Amniotic stem cell (primary cell): ENCODE results near the gene CCT3.
A peak's percentile ranks its signal among the peaks of the same experiment; 100 is the strongest.
"Not testable (repeated sequence)": the region's sequence is repeated elsewhere in the genome, so short reads cannot be mapped to it uniquely, and the experiment has no call there.

Experiments used
- DNase-seq: peaks from one replicate; lab custom pipeline; 2025; lab: John Stamatoyannopoulos, UW

The CCT3 gene

DNA sequence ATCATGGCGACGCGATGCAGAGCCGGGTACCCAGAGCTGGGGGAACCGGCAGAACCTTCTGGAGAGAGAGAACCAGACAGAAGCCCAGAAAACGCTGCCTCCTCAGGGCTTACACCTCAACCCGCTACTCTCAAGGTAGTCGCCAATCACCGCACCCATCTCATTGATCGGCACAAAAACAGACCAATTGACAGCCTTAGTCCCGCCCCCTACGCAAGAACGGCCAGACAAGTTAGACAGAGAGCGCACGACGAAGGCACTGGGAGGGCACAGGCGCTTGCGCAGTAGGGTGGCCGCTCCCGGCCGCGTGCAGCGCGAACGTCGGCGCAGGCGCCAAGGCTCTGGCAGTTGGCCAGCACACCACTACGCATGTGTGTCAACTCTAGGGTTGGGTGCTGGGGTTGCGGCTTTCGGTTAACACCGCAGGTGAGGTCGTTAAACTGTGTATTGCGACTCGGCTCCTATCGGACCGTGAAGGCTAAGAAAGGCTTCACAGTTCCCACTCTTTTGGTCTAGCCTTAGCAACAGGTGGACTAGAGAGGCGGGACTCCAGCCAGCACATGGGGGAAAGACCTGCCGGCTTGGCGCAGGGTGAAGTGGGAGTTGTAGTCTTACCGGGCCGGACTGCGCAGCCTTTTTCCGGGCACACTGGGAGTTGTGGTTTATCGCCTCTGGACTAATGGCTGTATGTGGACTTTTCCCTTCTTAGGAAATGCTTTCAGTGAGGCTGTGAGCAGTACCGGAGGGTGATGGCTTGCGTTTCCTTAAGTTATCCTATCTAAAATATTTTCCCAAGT lies at the start of gene CCT3, which contains the start of gene TSACC:
Gene CCT3, minus strand, starts transcription at position 113 of the 797 bp plus-strand sequence. Its CDS starts 108 bp downstream, at position 5.
Gene TSACC, plus strand, starts transcription at position 347 of the 797 bp plus-strand sequence. CDS start 1,232 bp downstream, outside the sequence.
- peak; percentile 98 for DNase-seq

- DNase-seq: no peak
Observed at GRCh38 chr1:156387870-156388173, 49.7 kb upstream of the CCT3 start.

DNA sequence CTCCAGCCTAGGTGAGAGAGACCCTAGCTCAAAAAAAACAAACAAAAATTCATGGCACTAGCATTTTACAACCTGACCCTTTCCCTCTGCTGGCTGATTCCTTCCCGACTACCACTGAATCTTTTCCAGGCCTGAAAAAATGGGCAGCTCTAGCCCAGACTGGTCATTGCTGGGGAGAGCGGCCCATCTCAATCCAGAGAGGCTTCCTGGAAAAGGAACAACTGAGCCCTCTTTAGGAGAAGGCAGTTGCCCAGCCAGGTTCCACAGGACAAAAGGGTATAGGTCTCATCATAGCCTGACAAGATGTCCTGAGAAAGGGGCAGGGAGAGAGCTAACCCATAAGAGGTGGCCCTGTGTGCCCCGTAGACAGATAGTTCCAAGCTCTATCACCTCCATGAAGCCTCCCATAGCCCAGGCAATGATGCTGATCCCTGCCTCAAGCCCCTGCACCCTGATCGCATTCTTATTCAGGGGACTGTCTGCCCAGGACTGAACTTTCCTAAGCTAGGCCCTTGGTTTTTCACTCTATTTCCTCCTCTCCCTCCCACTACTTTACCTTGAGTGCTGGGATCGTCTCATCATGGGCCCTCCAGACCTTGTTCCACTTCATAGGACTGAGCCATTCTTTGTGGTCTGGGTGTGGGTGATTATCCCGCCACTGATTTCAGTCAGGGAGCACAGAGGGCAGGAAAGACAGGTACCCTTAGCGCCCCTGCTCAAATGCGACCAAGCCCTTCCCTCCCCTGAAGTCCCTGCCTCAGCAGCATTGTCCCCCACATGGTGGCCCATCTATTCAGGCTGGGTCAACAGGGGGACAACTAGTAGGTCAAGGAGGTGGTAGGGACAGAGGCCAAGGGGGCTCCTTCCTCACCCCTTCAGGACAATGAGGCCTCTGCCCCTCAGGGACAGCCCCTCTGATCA lies 49.1 kb upstream of the CCT3 start:
- no peak for DNase-seq

DNA sequence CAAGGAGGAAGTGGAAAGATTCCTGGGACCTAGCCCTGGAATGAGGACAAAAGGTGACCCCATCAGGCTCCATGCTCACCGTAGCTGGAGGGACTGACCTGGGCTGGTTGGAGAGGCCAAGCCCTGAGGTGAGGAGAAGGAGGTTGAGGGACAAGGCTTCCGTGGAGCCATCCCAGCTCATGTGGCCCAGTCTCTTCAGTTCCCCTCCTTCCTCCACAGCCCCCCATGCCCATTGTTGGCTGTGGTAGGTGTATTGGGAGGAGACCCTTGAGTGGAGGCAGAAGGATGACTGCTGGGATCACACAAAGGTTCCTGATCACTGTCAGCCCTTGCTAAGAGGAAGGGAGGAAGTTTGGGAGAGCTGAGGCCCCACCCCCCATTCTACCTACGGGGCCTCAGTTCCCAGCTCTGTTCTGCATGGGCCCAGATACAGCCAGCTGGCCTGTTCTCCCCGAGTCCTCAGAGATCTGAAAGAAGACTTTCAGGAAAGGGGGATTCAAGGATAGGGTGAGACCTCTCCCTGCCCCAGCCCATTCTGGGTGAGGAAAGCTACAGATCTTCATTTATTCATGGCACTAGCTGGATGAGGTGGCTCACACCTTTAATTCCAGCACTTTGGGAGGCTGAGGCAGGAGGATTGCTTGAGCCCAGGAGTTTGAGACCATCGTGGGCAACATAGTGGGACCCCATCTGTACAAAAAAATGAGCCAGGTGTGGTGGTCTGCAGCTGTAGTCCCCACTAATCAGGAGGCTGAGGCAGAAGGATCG lies 48.2 kb upstream of the CCT3 start:
- no peak for DNase-seq

DNA sequence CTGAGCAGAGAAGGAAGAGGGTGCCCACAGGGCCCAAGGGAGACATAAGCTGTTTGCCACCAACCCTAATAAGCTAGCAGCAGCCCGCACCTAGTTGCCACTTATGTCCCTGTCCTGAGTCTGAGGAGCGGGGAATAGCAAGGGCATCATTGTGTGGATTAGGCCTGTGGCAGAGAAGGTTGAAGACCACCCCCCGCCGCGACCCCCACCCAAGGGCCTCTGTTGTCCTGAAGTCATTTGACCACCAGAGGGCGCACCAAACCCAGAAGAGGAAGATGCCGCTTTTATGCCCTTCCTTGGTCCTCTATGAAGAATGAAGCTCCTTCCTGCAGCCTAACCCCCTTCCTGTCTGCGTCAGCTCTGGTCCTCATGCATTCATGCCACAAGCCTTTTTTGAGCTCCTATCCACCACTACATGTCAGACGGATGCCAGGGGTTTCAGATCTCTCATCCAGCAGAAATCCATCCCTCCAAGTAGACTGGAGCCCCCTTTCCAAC lies 47.5 kb upstream of the CCT3 start:
- peak; percentile 28 for DNase-seq

GRCh38 chr1:156384658-156385057 lies 46.6 kb upstream of the CCT3 start:
- no peak for DNase-seq

GRCh38 chr1:156384007-156384406 lies 45.9 kb upstream of the CCT3 start:
- no peak for DNase-seq

DNA sequence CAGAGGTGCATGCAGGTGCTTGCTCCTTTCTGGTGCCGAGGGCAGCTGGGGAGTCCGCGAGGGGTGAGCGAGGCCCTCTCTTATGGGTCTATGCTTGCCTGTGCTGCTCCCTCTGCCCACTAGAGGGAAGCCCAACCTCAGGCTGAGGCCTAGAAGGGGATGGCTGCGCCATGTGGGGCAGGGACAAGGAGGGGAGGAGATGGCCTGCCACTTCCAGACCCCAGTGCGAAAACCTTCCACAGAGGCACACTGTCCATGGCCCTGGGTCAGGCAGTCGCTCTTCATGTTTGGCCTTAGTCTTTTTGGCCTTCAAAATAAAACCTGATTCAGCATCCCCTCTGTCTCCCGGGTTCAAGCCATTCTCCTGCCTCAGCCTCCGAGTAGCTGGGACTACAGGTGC lies 44.9 kb upstream of the CCT3 start:
- peak; percentile 26 for DNase-seq

DNA sequence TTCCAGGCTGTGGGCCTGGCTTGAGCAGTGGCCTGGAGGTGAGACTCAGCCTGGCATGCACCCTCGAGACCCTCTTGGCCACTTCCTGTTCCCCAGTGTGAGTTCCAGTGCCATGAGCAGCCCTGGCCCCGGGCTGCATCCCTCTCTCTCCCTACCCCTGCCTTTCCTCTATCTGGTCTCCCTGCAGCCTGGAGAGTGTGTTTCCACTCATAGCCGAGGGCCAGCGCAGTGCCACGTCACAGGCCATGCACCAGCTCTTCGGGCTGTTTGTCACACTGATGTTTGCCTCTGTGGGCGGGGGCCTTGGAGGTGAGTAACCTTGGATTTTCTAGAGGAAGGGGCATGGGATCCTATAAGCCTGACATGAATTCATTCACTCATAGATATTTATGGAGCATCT lies 44.5 kb upstream of the CCT3 start:
- DNase-seq: no peak

DNA sequence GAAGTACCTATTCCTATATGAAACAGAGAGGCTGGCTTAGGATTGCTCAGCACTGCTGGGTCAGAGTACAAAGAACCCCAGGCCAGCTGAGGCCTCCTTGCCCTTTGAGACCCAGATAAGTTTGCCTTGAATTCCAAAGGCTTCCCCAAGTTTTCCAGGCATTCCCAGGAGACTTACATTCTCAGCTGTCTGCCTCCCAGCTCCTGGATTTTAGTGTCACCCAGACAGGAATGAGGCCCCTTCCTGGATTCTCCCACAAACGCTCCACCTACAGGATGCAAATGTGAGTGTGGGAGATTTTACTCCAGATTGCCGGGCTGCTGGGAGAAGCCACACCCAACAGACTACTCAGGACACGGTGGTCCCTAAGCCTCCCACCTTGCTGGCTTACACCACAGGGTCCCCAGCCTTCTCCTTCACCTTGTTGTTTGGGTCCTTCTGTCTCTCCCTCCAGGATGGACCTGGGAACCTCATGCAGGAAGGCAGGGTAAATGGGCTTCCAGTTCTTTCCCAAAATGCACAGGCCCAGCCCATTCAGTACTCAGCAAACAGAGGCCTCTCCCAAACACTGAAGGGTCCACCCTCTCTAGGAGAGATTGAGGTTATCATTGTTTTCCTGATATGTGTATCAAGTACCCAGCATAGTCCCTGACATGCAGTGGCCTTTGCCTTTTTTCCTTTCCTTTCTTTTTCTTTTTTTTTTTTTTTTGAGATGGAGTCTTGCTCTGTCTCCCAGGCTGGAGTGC lies 41.5 kb upstream of the CCT3 start:
- DNase-seq: no peak

DNA sequence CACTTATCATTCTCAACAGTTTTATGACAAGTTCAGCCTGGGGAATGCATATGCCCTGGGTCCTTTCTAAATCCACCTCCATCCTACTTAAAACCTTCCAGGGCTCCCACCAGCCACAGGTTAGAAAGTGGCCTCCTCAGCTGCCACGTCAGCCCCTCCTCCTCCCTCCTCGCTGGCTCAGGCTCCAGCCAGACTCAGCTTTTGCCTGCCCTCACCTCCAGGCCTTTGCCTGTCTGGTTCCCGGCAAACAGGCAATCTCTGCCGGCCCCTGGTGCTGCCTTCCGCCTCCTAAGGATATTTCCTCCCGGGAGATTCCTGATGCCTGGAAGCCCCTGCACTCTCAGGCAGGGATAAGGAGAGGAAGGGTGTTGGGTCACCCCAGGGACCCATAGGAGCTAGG lies 40.5 kb upstream of the CCT3 start:
- no peak for DNase-seq

GRCh38 chr1:156376958-156377919 lies 39.1 kb upstream of the CCT3 start:
- DNase-seq: no peak

DNA sequence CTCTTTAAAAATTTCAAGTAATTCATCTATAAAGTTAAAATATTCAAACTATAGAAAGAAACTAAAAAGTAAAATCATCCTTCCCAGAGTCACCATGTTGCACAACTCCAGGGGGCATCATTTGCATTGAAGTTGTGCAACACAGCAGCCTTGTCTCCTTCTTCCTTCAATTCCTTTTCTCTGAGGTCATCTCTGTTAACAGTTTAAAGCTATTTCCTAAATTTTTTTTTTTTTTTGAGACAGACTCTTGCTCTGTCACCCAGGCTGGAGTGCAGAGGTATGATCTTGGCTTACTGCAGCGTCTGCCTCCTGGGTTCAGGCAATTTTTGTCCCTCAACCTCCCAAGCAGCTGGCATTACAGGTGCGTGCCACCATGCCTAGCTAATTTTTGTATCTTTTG lies 38.1 kb upstream of the CCT3 start:
- no peak for DNase-seq

- DNase-seq: no peak
Observed at GRCh38 chr1:156373546-156373945, 35.5 kb upstream of the CCT3 start.

DNA sequence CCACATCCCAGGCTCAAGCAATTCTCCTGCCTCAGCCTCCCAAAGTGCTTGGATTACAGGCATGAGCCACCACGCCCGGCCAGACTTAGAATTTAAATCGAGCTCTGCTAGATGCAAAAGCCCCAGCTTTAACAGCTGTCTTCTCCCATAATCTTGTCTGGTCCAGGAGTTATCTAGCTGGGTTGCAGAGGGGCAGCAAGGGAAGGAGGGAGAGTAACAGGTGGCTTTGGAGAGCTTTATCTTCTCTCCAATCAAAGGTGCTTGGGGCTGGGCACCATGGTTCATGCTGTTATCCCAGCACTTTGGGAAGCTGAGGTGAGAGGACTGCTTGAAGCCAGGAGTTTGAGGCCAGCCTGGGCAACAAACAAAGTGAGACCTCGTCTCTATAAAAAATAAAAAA lies 34.8 kb upstream of the CCT3 start:
- DNase-seq: no peak

DNA sequence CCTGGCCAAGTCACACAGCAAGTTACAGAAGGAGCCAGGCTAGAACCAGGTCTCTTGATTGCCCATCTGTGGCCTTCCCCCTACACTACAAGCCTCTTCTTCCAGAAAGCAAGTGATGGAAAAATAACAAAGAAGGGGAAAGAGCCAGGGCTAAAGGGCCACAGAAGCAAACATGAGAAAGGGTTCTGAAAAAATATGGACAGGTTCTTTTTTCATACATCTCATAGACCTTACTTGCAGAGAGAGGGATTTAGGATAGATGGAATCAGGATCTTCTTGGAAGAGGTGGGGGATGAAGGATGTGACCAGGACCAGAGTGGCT lies 34.1 kb upstream of the CCT3 start:
- no peak for DNase-seq

GRCh38 chr1:156371553-156372264 lies 33.6 kb upstream of the CCT3 start:
- DNase-seq: no peak

DNA sequence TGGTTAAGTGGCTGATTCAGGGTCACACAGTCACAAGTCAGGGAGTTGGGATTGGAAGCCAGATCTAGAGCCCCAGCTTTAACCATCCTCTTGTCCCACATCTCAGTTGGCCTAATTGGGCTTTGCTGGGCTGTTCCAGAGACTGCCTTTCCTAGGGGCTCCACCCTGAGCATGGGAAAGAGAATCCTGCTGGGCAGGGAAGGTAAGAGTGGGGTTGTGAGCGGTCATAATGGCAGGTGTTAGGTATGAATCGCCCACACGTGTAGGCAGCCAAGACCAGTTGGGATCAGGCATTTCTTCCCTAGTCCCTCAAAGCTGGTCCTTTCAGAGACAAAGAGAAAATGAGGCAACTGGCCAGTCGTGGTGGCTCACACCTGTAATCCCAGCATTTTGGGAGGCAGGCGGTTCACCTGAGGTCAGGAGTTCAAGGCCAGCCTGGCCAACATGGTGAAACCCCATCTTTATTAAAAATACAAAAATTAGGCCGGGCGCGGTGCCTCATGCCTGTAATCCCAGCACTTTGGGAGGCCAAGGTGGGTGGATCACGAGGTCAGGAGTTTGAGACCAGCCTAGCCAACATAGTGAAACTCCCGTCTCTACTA lies 31.7 kb upstream of the CCT3 start:
- not testable (repeated sequence) for DNase-seq
